Transverse colon (tissue), 4 donors: ENCODE measurements around the gene CTNND2.

ENCODE experiments used
- EP300 ChIP-seq: sonication (generic); formaldehyde crosslinking; IDR thresholded peaks from one replicate; pipeline ENCODE4 v1.6.1; 2017; ENCODE audit warnings: antibody characterized with exemption, low read depth
- POLR2A ChIP-seq: fragments of 450-650 bp; IDR thresholded peaks from one replicate; pipeline ENCODE4 v1.6.1; 2016; ENCODE audit warnings: antibody characterized with exemption, mild to moderate bottlenecking, moderate library complexity
- POLR2AphosphoS5 ChIP-seq, 3 donors: sonication (generic); formaldehyde crosslinking; IDR thresholded peaks; one replicate each; pipeline ENCODE4 v1.6.1; 2016; ENCODE audit warnings: antibody characterized with exemption in 3 of 3
- TF ChIP-seq, protein P1 (sequence below), 5 experiments: fragments of 200-600 bp in 3 of 5; fragments of 450-650 bp in 2 of 5; sonication (generic) in 3 of 5; IDR thresholded peaks; 1 replicate in 2 of 5; 2 replicates in 3 of 5; pipeline ENCODE4 v1.5.1; 2016 to 2017; ENCODE audit warnings: antibody characterized with exemption in 5 of 5, inconsistent platforms in 3 of 5, mild to moderate bottlenecking in 2 of 5, moderate library complexity in 1 of 5

DNA sequence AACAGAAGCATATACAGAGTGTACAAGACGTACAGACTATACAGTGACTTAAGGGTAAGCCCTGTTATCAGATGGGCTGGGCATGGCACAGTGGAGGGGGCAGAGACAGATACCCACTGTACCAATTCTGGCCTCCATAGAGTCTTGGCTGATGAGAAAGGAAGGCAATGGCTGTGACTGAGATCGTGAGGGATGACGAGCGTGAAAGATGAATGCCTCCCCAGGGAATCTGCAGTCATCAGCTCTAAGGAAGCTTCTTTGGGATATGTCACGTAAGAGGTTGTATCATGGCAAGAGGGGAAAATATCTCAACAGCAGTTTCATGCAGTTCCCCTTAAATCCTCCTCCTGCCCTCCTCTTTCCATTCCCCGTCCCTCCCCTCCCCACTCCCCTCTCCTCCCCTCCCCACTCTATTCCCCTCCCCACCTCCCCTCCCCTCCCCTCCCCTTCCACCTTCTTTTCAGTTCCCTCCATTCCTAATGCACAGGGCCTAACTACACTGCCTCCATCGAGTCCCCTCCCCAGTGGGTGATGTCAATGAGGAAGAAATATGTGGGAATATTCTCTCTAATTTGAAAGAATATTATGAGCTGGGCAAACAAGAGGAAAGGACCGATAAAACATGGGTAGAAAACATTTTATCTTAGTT, 916.8 kb downstream of the CTNND2 start:
- TF ChIP-seq, protein P1, sequence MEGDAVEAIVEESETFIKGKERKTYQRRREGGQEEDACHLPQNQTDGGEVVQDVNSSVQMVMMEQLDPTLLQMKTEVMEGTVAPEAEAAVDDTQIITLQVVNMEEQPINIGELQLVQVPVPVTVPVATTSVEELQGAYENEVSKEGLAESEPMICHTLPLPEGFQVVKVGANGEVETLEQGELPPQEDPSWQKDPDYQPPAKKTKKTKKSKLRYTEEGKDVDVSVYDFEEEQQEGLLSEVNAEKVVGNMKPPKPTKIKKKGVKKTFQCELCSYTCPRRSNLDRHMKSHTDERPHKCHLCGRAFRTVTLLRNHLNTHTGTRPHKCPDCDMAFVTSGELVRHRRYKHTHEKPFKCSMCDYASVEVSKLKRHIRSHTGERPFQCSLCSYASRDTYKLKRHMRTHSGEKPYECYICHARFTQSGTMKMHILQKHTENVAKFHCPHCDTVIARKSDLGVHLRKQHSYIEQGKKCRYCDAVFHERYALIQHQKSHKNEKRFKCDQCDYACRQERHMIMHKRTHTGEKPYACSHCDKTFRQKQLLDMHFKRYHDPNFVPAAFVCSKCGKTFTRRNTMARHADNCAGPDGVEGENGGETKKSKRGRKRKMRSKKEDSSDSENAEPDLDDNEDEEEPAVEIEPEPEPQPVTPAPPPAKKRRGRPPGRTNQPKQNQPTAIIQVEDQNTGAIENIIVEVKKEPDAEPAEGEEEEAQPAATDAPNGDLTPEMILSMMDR (IDR thresholded peaks at IDR 0.05), result no peak
- no peak for TF ChIP-seq POLR2A
- no peak for TF ChIP-seq POLR2AphosphoS5 (IDR thresholded peaks at IDR 0.05)
- TF ChIP-seq EP300, result no peak
